HEK293 (cell line): ENCODE results near the gene BMP2.

Experiments
- CTCF ChIP-seq: fragments of 450-650 bp; formaldehyde crosslinking; IDR thresholded peaks from 2 replicates; pipeline ENCODE4 v1.5.1; 2016; ENCODE audit warnings: missing biosample characterization, missing genetic modification characterization
- GLI4 ChIP-seq: fragments of 450-650 bp; formaldehyde crosslinking; IDR thresholded peaks from 2 replicates; pipeline ENCODE4 v1.5.1; 2016; ENCODE audit warnings: missing biosample characterization, missing genetic modification characterization
- MEIS1 ChIP-seq: sonication (generic); formaldehyde crosslinking; IDR thresholded peaks from 2 replicates; pipeline ENCODE4 v1.8.1; 2022; ENCODE audit warnings: missing genetic modification reagents, mild to moderate bottlenecking, borderline replicate concordance
- SP2 ChIP-seq: fragments of 450-650 bp; formaldehyde crosslinking; IDR thresholded peaks from 2 replicates; pipeline ENCODE4 v1.5.1; 2016; ENCODE audit warnings: missing biosample characterization, missing genetic modification characterization
- ZBTB10 ChIP-seq: fragments of 450-650 bp; formaldehyde crosslinking; IDR thresholded peaks from 2 replicates; pipeline ENCODE4 v1.5.1; 2016; ENCODE audit warnings: missing biosample characterization, missing genetic modification characterization
- ZNF175 ChIP-seq: fragments of 450-650 bp; formaldehyde crosslinking; IDR thresholded peaks from 2 replicates; pipeline ENCODE4 v1.5.1; 2016; ENCODE audit warnings: missing biosample characterization, missing genetic modification characterization
- ZNF18 ChIP-seq: fragments of 450-650 bp; formaldehyde crosslinking; IDR thresholded peaks from 2 replicates; pipeline ENCODE4 v1.5.1; 2016; ENCODE audit warnings: missing biosample characterization, missing genetic modification characterization
- ZNF266 ChIP-seq: fragments of 450-650 bp; formaldehyde crosslinking; IDR thresholded peaks from 2 replicates; pipeline ENCODE4 v1.5.1; 2016; ENCODE audit warnings: missing biosample characterization, missing genetic modification characterization, low read depth
- ZNF292 ChIP-seq: fragments of 450-650 bp; formaldehyde crosslinking; IDR thresholded peaks from 2 replicates; pipeline ENCODE4 v1.5.1; 2016; ENCODE audit warnings: low read depth, missing biosample characterization, missing genetic modification characterization, borderline replicate concordance
- ZNF311 ChIP-seq: fragments of 450-650 bp; formaldehyde crosslinking; IDR thresholded peaks from 2 replicates; pipeline ENCODE4 v1.5.1; 2017; ENCODE audit warnings: missing biosample characterization, missing genetic modification characterization, borderline replicate concordance
- ZNF529 ChIP-seq: fragments of 450-650 bp; formaldehyde crosslinking; IDR thresholded peaks from 2 replicates; pipeline ENCODE4 v1.5.1; 2017; ENCODE audit warnings: missing genetic modification characterization, missing biosample characterization; ENCODE audit not compliant: insufficient replicate concordance
- ZNF639 ChIP-seq: fragments of 450-650 bp; formaldehyde crosslinking; IDR thresholded peaks from 2 replicates; pipeline ENCODE4 v1.5.1; 2016; ENCODE audit warnings: missing biosample characterization, missing genetic modification characterization
- ZSCAN23 ChIP-seq: fragments of 450-650 bp; formaldehyde crosslinking; IDR thresholded peaks from 2 replicates; pipeline ENCODE4 v1.5.1; 2016; ENCODE audit warnings: missing biosample characterization, missing genetic modification characterization

DNA sequence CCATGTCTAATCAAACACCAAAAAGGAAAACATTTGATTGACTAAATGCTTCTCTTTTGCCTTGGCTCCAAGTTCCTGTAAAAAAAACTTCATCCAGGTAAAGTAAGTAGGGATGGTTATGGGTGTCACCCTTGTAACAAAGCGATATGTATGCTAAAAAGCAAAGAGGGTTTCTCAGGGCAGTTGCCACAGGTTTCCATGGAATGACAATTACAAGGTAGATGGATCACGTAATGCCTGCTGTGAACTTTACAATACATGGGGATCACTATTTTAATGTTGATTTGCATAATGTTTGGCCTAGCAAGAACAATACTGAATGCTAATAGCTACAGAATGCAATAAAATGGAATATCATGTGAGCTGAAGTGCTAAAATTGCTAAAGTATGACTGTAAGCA, 2.9 kb upstream of the BMP2 start:
- TF ChIP-seq ZNF292 (tag by site-specific recombination): no peak
- no peak for TF ChIP-seq CTCF (tag by site-specific recombination)
- TF ChIP-seq SP2 (tag by site-specific recombination): no peak
- TF ChIP-seq ZNF18 (tag by site-specific recombination): no peak
- TF ChIP-seq ZSCAN23 (tag by site-specific recombination): no peak
- TF ChIP-seq ZNF311: no peak
- TF ChIP-seq ZNF266: no peak
- no peak for TF ChIP-seq ZNF175 (tag by site-specific recombination)
- TF ChIP-seq GLI4 (tag by site-specific recombination): no peak
- TF ChIP-seq ZNF639 (tag by site-specific recombination): no peak
- TF ChIP-seq ZNF529 (tag by site-specific recombination): no peak
- TF ChIP-seq ZBTB10: no peak
- no peak for TF ChIP-seq MEIS1 (CRISPR knock-in tag)
